PC-3 (cell line): ENCODE measurements around the gene RASA2. TPM values are rescaled to one million over a fixed set of nuclear protein-coding genes. Genes with fewer than 3 reads are reported as not detected.

ENCODE experiments used
- ATAC-seq: fragments of 200-7000 bp; cut with Tn5 transposase; 2 replicates; pipeline ENCODE4 v1.9.1; 2020; ENCODE audit warnings: mild to moderate bottlenecking, moderate library complexity
- BruUV-seq: library from RNA; stranded (reverse); fragments of 400-500 nt; replicated peaks from 2 replicates; lab custom pipeline; 2021; lab: Mats Ljungman, UMichigan
- CTCF ChIA-PET: fragments of 300-600 bp; sonication (Branson Sonifier 250); formaldehyde crosslinking; loops from one replicate; lab custom pipeline; 2022; ENCODE audit warnings: antibody characterized with exemption; lab: Charles Lee
- POLR2A ChIA-PET: fragments of 300-600 bp; sonication (Branson Sonifier 250); formaldehyde crosslinking; loops from one replicate; lab custom pipeline; 2022; ENCODE audit warnings: antibody characterized with exemption; ENCODE audit not compliant: unreplicated experiment; lab: Charles Lee
- DNase-seq: peaks from one replicate; pipeline ENCODE4 v3.0.0-alpha.2; 2015
- H2AFZ ChIP-seq: fragments of 300-600 bp; sonication (generic); 2 replicates; pipeline ENCODE4 v1.6.0; 2016; ENCODE audit warnings: antibody characterized with exemption, low read length
- H3F3A ChIP-seq: fragments of 300-600 bp; sonication (generic); one replicate; pipeline ENCODE4 v1.6.0; 2017; ENCODE audit warnings: antibody characterized with exemption, low read length, control low read depth, mild to moderate bottlenecking; ENCODE audit not compliant: unreplicated experiment
- H3K27ac ChIP-seq: fragments of 300-600 bp; sonication (generic); 2 replicates; pipeline ENCODE4 v1.5.1; 2016; ENCODE audit warnings: mild to moderate bottlenecking, low read length
- H3K27me3 ChIP-seq: fragments of 300-600 bp; sonication (generic); 2 replicates; pipeline ENCODE4 v1.6.1; 2016; ENCODE audit warnings: low read length, mixed read lengths
- H3K36me3 ChIP-seq: fragments of 300-600 bp; sonication (generic); 2 replicates; pipeline ENCODE4 v1.6.1; 2016; ENCODE audit warnings: low read depth, mixed run types, low read length, mixed read lengths
- H3K4me1 ChIP-seq: fragments of 300-600 bp; sonication (generic); 2 replicates; pipeline ENCODE4 v1.5.1; 2016; ENCODE audit warnings: low read length; ENCODE audit not compliant: insufficient read depth
- H3K4me2 ChIP-seq: fragments of 300-600 bp; sonication (generic); 2 replicates; pipeline ENCODE4 v1.6.0; 2016; ENCODE audit warnings: low read length
- H3K4me3 ChIP-seq: fragments of 300-600 bp; sonication (generic); 2 replicates; pipeline ENCODE4 v1.5.1; 2016; ENCODE audit warnings: mild to moderate bottlenecking, low read length, mixed read lengths
- H3K79me2 ChIP-seq: fragments of 300-600 bp; sonication (generic); 2 replicates; pipeline ENCODE4 v1.6.1; 2017; ENCODE audit warnings: low read length, mixed read lengths
- H3K9ac ChIP-seq: fragments of 300-600 bp; sonication (generic); 2 replicates; pipeline ENCODE4 v1.6.0; 2016; ENCODE audit warnings: mild to moderate bottlenecking, low read length
- H3K9me2 ChIP-seq: fragments of 300-600 bp; sonication (generic); replicated peaks from 2 replicates; pipeline ENCODE4 v1.6.1; 2016; ENCODE audit warnings: mixed run types, low read length, mixed read lengths
- H3K9me3 ChIP-seq: fragments of 300-600 bp; sonication (generic); 2 replicates; pipeline ENCODE4 v1.6.1; 2016; ENCODE audit warnings: low read length, mixed read lengths
- H4K20me1 ChIP-seq: fragments of 300-600 bp; sonication (generic); 2 replicates; pipeline ENCODE4 v1.6.1; 2016; ENCODE audit warnings: low read length, mixed read lengths
- CTCF ChIP-seq: fragments of 300-600 bp; sonication (generic); conservative IDR thresholded peaks from 2 replicates; pipeline ENCODE4 v1.5.1; 2017; ENCODE audit warnings: antibody characterized with exemption, low read depth, mild to moderate bottlenecking, low read length
- EZH2 ChIP-seq: fragments of 300-600 bp; sonication (generic); IDR thresholded peaks from one replicate; pipeline ENCODE4 v1.6.1; 2017; ENCODE audit warnings: antibody characterized with exemption, mild to moderate bottlenecking, low read length; ENCODE audit not compliant: unreplicated experiment
- EZH2phosphoT487 ChIP-seq: fragments of 300-600 bp; sonication (generic); IDR thresholded peaks from 2 replicates; pipeline ENCODE4 v1.6.1; 2018; ENCODE audit warnings: mild to moderate bottlenecking, antibody characterized with exemption, low read length, borderline replicate concordance
- intact Hi-C: fragments of 100-400 bp; cut with micrococcal nuclease; formaldehyde crosslinking; loops from 2 replicates; pipeline ENCODE4 v1.9.0; 2023
- total RNA-seq: library from RNA; depleted of rRNA; stranded (reverse); fragments of >200 nt; gene quantifications from 2 replicates; pipeline ENCODE4 v1.2.3, GENCODE V29; 2014

RASA2 gene
- total RNA-seq, 1 experiment from 2014 or later = 3.7 TPM

DNA sequence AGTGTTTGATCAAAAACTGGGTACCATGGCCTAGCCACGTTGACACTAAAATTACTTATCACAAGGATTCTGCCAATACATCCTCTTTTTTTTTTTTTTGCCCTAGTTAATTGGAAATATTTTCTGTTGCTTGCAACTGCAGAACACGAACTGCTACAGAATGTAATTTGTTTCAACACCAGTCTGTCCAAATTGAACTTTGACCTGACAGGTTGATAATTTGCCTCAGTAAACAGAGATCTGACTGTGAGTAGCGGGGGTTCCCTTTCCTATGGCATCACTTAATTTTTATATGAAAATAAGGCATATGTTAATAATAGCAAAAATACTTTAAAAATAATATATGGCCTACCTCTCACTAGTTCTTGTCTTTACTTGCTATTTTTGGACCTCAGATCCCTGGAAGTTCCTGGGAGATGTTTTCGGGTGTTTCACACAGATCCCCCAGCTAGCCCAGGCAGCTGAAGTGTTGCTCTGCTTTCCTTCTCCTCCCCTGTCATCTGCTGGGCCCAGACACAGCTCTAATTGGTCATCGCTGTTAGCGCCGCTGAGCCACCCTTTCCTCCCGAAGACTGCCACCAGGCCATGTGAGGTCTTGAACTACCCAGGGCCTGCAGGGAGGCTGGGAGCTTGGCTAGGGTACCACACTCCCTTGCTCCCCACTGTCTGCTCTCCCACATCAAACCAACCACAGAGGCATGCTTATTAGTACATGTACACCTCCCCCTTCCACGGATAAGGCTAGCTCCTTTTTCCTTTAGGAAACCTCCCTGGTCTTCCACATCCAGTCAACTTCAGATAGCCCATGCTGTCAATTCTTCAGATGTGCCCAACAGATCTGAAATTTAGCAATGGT is 161.5 kb downstream of the RASA2 start:
- TF ChIP-seq CTCF (no peak), EZH2 (no peak), EZH2phosphoT487 (no peak)
- H3K4me2 ChIP-seq = no peak overlapping the region
- H3K36me3 ChIP-seq = no peaks in the 10 kb centered on the region; the same call in 1 of the 2 replicates
- ChIA-PET CTCF (no interaction called here), POLR2A (no interaction called here)
- no peak for DNase-seq
- intact Hi-C loops = no loop called here
- no peaks in the 10 kb centered on the region for H3K9me2 ChIP-seq
- no peak overlapping the region for H2AFZ ChIP-seq
- no peaks in the 10 kb centered on the region for H3F3A ChIP-seq
- H3K27me3 ChIP-seq = no peaks in the 10 kb centered on the region
- H3K4me1 ChIP-seq = 0 out of 2 replicates have a peak, but pooled peaks cover 5% of the 10 kb centered on the region
- H3K79me2 ChIP-seq = no peaks in the 10 kb centered on the region
- ATAC-seq = no peak
- H3K4me3 ChIP-seq = no peak overlapping the region
- no TSS peak for BruUV-seq
- no peaks in the 10 kb centered on the region for H4K20me1 ChIP-seq
- no peak overlapping the region for H3K9ac ChIP-seq
- H3K9me3 ChIP-seq = no peaks in the 10 kb centered on the region
- H3K27ac ChIP-seq = no peak overlapping the region

GRCh38 chr3:141649871-141650270 is 163.0 kb downstream of the RASA2 start:
- no peaks in the 10 kb centered on the region; the same call in 1 of the 2 replicates for H3K36me3 ChIP-seq
- H3K4me1 ChIP-seq = no peaks in the 10 kb centered on the region
- H3K27ac ChIP-seq = no peak overlapping the region
- no peak for ATAC-seq
- no peak for DNase-seq
- ChIA-PET CTCF (no interaction called here), POLR2A (no interaction called here)
- no peaks in the 10 kb centered on the region for H3K27me3 ChIP-seq
- no peaks in the 10 kb centered on the region for H3K9me3 ChIP-seq
- BruUV-seq = no TSS peak
- no peaks in the 10 kb centered on the region for H3K79me2 ChIP-seq
- no peaks in the 10 kb centered on the region for H3K9me2 ChIP-seq
- no peak overlapping the region for H2AFZ ChIP-seq
- no peak overlapping the region for H3K4me3 ChIP-seq
- TF ChIP-seq EZH2phosphoT487 (no peak), CTCF (no peak), EZH2 (no peak)
- no peak overlapping the region for H3K9ac ChIP-seq
- intact Hi-C loops = no loop called here
- H3F3A ChIP-seq = no peaks in the 10 kb centered on the region
- no peak overlapping the region for H3K4me2 ChIP-seq
- H4K20me1 ChIP-seq = no peaks in the 10 kb centered on the region

DNA sequence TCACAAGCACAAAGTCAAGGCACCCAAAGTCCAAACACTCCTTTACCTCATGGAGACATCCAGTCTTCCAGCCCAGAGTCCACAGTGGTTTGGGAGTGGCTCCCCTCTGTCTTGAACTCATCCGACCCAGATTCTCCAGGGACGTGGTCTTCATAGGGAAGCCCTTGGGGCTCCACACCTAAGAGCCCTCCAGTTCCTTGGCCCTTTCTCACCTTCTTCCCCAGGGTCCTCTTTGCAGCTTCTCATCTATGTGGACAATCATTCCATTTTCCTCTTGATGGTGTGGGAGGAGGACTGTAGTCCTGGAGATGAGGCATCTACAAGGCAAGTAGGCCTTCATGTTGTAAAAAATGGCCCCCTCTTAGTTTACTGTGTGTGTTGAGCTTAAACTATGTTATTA is 164.0 kb downstream of the RASA2 start:
- Histone ChIP-seq H3K9ac (no peak overlapping the region), H3K9me3 (no peaks in the 10 kb centered on the region), H3K27me3 (no peaks in the 10 kb centered on the region), H3K4me1 (no peaks in the 10 kb centered on the region), H3K9me2 (no peaks in the 10 kb centered on the region), H3K27ac (no peak overlapping the region), H3K4me2 (no peak overlapping the region), H3K36me3 (no peaks in the 10 kb centered on the region), H3K4me3 (no peak overlapping the region), H3F3A (no peaks in the 10 kb centered on the region), H2AFZ (no peak overlapping the region), H3K79me2 (no peaks in the 10 kb centered on the region), H4K20me1 (no peaks in the 10 kb centered on the region)
- TF ChIP-seq CTCF (no peak), EZH2 (no peak), EZH2phosphoT487 (no peak)
- CTCF ChIA-PET = no interaction called here
- intact Hi-C loops = no loop called here
- ATAC-seq (no peak), DNase-seq (no peak)
- no TSS peak for BruUV-seq
- POLR2A ChIA-PET = no interaction called here
